Glomerular visceral epithelial cell (primary cell): Measurements from ENCODE around the gene TPM2.
A peak's percentile ranks its signal among the peaks of the same experiment; 100 is the strongest.

Source experiments
- DNase-seq: peaks from one replicate; pipeline ENCODE4 v3.0.0-alpha.2; 2016; ENCODE audit errors: extremely low spot score

Gene TPM2

DNA sequence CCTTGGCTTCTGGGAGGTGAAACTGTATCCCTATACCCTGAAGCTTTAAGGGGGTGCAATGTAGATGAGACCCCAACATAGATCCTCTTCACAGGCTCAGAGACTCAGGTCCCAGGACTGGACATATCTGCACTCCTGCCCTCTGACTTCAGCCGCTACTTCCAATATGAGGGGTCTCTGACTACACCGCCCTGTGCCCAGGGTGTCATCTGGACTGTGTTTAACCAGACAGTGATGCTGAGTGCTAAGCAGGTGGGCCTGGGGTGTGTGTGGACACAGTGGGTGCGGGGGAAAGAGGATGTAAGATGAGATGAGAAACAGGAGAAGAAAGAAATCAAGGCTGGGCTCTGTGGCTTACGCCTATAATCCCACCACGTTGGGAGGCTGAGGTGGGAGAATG is 10.6 kb downstream of the TPM2 start:
- no peak for DNase-seq

DNA sequence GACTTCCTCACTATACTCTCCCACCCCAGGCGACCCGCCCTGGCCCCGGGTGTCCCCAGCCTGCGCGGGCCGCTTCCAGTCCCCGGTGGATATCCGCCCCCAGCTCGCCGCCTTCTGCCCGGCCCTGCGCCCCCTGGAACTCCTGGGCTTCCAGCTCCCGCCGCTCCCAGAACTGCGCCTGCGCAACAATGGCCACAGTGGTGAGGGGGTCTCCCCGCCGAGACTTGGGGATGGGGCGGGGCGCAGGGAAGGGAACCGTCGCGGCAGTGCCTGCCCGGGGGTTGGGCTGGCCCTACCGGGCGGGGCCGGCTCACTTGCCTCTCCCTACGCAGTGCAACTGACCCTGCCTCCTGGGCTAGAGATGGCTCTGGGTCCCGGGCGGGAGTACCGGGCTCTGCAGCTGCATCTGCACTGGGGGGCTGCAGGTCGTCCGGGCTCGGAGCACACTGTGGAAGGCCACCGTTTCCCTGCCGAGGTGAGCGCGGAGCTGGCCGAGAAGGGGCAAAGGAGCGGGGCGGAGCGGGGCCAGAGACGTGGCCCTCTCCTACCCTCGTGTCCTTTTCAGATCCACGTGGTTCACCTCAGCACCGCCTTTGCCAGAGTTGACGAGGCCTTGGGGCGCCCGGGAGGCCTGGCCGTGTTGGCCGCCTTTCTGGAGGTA is 13.9 kb downstream of the TPM2 start:
- DNase-seq: no peak

DNA sequence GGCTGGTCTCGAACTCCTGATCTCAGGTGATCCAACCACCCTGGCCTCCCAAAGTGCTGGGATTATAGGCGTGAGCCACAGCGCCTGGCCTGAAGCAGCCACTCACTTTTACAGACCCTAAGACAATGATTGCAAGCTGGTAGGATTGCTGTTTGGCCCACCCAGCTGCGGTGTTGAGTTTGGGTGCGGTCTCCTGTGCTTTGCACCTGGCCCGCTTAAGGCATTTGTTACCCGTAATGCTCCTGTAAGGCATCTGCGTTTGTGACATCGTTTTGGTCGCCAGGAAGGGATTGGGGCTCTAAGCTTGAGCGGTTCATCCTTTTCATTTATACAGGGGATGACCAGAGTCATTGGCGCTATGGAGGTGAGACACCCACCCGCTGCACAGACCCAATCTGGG is 14.5 kb downstream of the TPM2 start:
- no peak for DNase-seq

DNA sequence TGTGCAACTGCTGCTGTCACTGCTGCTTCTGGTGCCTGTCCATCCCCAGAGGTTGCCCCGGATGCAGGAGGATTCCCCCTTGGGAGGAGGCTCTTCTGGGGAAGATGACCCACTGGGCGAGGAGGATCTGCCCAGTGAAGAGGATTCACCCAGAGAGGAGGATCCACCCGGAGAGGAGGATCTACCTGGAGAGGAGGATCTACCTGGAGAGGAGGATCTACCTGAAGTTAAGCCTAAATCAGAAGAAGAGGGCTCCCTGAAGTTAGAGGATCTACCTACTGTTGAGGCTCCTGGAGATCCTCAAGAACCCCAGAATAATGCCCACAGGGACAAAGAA is 15.7 kb downstream of the TPM2 start:
- no peak for DNase-seq

DNA sequence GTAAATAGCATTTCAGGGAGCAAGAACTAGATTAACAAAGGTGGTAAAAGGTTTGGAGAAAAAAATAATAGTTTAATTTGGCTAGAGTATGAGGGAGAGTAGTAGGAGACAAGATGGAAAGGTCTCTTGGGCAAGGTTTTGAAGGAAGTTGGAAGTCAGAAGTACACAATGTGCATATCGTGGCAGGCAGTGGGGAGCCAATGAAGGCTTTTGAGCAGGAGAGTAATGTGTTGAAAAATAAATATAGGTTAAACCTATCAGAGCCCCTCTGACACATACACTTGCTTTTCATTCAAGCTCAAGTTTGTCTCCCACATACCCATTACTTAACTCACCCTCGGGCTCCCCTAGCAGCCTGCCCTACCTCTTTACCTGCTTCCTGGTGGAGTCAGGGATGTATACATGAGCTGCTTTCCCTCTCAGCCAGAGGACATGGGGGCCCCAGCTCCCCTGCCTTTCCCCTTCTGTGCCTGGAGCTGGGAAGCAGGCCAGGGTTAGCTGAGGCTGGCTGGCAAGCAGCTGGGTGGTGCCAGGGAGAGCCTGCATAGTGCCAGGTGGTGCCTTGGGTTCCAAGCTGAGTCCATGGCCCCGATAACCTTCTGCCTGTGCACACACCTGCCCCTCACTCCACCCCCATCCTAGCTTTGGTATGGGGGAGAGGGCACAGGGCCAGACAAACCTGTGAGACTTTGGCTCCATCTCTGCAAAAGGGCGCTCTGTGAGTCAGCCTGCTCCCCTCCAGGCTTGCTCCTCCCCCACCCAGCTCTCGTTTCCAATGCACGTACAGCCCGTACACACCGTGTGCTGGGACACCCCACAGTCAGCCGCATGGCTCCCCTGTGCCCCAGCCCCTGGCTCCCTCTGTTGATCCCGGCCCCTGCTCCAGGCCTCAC is 16.3 kb downstream of the TPM2 start, which contains the start of gene CA9:
Gene CA9, plus strand, starts transcription at position 797 of the 893 bp plus-strand sequence. Its CDS starts 32 bp downstream, at position 829.
- no peak for DNase-seq

DNA sequence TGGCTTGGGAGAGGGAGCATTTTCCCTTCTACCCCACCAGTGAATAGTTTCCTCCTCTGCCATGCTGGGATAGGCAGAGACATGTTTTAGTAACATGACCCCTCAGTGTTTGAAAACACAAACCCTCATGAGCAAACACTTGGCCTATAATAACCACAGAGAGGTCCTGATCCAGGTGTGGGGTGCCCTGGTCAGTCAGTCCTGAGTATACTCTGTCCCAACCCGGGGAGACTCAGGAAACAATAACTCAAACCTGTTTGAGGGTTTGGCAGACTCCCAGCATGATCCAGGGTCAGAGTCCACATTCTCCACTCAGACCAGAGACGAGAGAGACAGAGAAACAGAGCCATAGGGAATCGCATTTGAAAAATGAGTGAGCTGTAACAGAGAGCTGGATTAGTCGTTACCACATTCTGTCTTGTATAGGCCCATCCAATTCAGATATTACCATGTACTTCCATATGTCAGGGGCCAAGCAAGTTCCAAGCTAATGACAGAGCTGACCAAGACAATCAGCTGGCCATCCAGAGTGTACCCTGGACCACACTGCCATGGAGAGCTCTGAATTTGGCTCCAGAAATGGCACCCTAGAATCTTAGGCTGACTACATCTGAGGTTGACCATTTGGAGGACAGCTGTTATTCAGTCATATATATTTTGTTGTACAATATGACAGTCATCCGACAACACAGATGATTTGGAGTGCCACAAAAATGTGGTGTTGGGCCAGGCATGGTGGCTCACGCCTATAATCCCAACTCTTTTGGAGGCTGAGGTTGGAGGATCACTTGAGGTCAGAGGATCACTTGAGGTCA is 20.2 kb downstream of the TPM2 start:
- peak; percentile 92 for DNase-seq

DNA sequence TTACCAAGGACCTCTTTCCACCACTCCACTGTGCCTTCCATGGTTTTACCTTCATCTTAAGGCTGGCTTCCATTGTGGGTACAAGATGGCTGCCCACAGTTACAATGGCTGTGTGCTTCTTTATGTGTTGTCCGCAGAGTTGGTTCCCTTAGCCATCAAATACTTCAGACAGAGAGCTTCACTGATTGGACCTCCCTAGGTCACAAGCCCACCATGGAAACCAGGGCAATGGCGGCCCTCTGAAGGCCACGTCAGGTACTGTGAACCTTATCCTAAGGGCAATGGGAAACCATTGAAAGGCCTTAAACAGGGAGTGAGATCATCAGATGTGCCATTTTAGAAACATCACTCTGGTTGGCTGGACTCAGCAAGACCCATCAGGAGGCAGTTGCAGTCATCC is 21.8 kb downstream of the TPM2 start:
- no peak for DNase-seq

DNA sequence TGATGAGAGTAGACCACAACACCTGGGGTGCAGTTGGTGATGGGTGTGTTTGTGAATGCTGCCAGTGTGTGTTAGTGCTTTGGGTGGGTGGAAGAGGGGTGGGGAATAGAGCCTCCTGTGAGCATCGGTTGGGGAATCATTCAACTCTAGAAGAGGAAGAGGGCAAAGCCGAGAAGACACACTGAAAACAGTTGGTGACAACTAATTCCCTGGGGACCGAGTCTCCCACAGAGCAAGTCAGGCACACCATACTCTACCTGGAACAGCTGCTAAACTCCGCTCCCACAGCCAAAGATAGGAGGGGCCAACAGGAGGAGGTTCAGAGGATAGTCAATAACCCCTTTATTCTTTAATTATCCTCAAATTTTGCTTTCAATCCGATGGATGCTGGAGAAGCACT is 23.2 kb downstream of the TPM2 start:
- no peak for DNase-seq

DNA sequence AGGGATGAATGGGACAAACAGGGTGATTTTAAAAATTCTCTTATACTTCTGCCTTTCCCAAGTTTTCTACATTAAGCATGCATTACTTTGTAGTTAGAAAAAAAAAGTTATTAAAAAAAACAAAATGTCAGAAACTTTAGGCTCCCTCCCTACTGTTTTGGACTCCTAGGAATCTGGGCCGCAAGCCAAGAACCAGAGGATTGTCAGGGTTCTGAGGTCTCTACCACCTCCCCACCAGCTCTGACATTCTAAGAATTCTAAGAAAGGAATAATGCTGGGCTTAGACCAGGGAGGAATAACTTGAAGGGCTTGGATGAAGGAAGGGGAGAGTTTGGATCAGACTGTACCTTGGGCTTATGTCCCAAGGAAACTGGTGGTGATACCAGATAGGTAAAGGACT is 23.7 kb downstream of the TPM2 start:
- DNase-seq: peak; percentile 67

DNA sequence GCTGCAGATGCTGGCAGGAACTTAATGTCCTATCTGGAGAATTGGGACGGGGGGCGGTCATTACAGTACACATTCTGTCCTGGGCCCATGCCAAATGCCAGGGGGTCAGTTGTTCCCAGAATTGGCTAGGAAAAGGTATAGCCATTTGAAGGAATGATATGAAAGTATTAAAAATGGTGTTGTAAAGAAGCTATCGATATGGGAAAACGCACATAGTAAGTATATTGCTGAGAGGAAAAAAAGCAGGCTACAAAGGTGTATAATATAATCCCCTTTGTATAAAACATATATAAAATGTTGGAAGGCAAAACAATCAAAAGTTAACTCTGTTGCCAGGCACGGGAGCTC is 24.3 kb downstream of the TPM2 start:
- no peak for DNase-seq

DNA sequence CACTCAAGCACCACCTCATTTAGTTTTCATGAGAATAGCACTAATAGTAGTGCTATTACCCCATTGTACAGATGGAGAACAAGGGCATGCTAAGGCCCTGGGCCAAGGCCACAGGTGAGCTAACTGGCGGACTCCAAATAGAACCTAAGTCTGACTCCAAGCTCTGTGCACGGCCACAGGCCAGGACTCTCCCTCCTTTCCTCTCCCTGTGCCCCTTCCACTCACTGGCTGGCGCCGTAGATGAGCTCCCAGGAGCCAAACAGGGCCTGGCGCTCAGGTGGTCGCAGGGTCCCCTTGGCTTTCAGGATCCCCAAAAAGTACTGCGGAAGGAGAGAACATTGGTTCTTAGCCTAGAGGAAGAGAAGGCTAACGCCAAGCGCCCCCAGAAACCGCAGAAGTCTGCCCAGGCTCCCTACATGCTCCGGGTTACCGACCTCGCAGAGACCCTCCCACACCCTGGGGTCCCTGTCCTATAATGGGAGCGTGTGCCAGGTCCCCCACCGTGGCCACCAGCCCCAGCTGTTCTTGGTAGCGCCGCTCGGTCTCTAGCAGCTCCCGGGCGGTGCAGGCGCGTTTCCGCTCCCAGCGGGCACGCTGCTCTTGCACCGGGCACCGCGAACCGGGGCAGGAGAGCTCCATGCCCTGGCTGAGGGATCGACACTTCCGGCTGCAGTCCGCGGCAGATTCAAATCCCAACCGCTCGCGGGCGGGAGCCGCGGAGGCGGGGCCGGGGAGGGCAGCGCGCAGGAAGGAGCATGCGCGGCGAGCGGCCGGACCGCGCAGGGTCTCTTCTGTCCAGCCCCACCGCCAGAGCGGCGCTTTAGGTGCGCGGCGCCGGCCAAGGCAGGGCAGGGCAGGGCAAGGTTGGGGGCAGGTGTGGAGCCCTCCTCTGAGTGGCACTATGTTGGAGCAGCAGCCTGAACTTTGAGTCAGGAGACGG is 24.9 kb downstream of the TPM2 start, which contains the start of gene ARHGEF39:
Gene ARHGEF39, minus strand, starts transcription at position 665 of the 940 bp plus-strand sequence. Its CDS starts 26 bp downstream, at position 639.
- peak; percentile 87 for DNase-seq

DNA sequence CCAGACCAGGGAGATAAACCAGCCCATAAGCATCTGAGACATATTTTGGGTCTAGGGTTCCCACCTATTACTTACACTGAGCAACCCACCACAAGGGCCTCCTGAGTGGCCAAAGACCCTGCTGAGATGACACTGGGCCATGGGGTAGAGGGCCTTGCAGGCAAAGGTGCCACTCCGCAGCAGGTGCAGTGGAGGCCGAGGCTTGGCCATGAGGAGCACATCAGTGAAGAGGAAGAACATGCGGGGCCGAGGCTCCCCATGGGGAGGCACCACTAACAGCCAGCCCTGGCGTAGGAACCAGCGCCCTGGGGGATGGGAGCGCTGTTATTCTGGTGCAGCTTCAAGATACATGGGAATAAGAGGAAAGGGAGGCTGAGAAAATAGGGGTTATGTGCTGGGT is 27.3 kb downstream of the TPM2 start:
- DNase-seq: no peak

DNA sequence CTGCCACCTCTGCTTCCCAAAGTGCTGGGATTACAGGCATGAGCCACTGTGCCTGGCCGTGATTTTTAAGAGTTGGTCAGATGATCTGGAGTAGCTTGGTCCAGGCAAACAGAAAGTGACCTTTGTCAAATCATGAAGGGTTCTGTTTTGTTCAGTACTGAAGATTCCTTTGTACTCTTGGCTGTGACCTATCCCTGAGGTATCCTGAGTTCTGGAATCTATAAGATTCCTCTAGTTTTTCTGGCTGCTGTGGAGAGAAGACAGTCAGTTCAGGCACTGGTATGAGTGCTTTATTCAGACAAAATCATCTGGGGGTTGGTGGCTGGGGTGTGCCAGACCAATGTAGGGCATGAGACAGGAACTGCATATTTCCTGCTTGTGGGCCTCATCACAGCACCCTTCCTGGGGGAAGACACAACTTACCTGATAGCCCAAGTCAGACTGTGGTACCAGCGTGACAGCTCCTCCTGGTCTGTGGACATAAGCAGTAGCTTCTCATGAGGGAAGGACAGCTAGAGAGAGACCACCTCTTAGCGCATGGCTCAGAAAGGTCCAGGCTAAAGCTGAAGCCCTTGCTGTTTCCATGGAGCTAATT is 27.9 kb downstream of the TPM2 start:
- no peak for DNase-seq

DNA sequence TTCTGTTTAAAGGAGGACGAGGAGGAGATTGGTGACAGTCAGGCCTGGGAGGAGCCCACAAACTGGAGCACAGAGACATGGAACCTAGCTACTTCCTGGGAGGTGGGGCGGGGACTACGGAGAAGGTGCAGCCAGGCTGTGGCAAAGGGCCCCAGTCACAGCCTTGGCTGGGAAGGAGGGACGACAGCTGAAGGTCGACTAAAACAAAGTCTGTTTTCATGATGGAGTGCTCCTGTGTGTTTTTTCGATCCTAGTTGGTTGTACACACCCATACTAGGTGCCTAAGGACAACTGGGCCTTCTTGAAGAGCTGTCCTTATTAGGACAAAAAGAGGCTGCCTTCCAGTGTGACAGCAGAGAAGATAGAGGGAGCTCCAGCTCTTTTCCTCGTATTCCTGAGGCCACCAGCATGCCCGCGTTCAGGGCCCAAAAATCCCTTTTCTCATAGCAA is 28.7 kb downstream of the TPM2 start:
- DNase-seq: no peak

DNA sequence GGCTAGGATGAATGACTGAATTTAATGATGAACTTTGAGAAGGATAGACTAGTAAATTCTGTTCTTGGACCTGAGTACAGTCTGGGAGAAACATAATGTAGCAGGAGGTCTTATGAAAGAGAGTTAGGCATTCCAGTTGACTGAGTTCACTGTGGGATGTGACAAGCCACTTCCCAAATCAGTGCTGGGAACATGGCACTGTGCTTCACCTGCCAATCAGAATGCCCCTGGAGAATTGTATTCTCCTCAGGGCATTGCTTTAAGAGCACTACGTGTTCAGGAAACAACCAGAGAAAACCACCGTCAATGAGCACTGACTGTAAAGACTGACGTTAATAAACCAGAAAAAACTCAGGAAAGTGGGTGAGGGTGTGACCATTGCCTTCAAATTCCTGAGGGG is 30.4 kb downstream of the TPM2 start:
- peak; percentile 56 for DNase-seq

DNA sequence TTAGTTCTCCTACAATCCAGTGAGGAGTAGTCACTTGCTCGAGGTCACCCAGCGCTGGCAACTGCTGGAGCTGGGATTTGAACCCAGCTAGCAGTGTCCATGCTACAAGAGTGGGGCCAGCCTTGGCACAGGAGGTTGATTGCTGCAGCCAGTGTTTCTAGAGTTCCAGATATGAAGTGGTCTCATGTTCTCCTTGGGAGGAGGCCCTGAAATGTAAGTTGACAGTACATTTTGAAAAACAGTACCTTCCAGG is 30.8 kb downstream of the TPM2 start:
- DNase-seq: peak; percentile 59

DNA sequence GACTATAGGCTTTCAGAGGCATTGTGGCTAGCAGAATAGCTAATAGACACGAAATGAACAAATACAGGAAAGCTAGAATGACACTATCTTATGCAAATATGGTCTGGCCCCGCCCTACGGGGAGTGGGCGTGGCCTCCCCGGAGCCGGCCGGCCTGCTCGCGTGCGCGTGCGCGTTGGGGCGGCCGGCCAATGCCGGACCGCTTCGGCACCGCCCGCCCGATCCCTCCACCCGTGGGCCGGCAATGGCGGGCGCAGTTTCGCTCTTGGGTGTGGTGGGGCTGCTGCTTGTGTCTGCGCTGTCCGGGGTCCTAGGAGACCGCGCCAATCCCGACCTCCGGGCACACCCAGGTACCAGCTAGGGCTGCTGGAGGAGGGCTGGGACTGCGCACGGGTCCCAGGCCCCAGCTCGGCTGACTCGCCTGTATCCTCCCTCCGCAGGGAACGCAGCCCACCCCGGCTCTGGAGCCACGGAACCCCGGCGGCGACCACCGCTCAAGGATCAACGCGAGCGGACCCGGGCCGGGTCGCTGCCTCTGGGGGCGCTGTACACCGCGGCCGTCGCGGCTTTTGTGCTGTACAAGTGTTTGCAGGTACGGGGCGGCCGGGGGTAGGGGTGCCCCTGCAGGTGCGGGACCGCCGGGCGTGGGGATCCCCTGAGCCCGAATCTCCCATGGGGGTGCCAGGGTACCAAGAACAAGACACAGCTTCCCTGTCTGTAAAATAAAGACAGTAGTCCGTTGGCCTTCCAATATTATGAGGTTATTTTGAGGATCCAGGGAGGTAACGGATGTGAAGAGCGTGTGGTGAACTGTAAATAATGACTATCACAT is 31.4 kb downstream of the TPM2 start, which contains the start of gene CCDC107:
Gene CCDC107, plus strand, starts transcription at position 156 of the 831 bp plus-strand sequence. Its CDS starts 88 bp downstream, at position 244.
- DNase-seq: peak; percentile 93

DNA sequence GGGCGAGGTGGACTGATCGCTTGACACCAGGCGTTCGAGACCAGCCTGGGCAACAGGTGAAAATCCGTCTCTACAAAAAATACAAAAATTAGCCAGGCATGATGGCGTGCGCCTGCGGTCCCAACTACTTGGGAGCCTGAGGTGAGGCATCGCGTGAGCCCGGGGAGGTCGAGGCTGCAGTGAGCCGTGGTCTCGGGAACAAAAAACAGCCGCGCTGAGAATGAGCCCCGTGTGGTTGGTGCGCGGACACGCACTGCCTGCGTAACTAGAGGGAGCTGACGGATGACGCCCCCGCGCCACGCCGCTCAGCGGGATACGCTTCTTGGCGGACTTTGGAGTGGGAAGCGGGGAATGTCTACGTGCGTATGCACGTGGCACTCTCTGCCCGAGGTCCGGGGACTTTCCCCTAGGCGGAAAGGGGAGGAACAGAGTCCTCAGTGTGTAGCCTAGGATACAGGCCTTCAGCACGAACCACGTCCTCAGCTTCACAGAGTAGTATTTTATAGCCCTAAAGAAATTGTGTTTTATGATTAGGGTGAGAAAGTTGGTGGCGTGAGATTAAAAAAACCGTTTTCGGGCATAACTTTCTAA is 32.1 kb downstream of the TPM2 start, which contains the start of gene RMRP:
Gene RMRP, minus strand, starts transcription at position 474 of the 591 bp plus-strand sequence.
- peak; percentile 100 for DNase-seq

DNA sequence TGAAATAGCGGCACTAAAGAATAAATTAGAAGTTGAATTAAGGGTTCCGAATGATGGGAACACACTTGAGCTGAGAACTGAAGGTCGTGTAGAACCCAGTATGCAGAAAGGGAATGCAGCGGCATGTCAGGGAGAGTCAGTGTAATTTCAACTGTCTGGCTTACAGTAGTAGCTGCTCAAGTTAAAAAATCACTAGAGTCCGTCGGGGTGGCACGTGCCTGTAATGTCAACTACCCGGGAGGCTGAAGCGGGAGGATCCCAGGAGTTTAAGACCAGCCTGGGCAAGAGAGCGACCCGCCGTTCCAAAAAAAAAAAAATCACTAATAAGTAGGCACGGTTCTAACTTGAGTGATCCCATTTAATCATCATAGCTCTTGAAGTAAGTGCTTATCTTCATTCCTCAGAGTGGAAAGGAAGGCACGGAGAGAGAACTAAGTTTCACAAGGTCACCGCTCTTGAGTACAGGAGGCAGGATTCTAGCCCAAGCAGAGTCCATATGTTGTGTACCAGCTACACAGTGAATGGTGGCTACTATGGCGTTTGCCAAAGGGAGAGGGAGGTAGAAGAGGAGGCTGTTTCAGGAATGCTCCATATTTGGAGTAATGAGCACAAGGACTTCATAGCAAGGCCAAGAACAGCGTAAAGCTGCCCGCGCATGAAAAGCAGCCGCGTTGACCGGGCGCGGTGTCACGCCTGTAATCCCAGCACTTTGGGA is 32.7 kb downstream of the TPM2 start:
- DNase-seq: no peak
